Endothelial cell (in vitro differentiated cells): Measurements from ENCODE around the gene GALNT2. TPM values are rescaled to one million over a fixed set of nuclear protein-coding genes. Genes with fewer than 3 reads are reported as not detected.

Experiments used
- DNase-seq: peaks from one replicate; pipeline ENCODE4 v3.0.0; 2021; ENCODE audit warnings: low spot score
- H3K27ac Mint-ChIP-seq: one replicate; pipeline ENCODE4 v1.8.0; 2021; ENCODE audit warnings: mixed read lengths, inconsistent platforms; ENCODE audit not compliant: unreplicated experiment
- H3K27me3 Mint-ChIP-seq: one replicate; pipeline ENCODE4 v1.8.0; 2021; ENCODE audit warnings: mild to moderate bottlenecking, moderate library complexity, mixed read lengths, inconsistent platforms; ENCODE audit not compliant: unreplicated experiment
- H3K36me3 Mint-ChIP-seq: one replicate; pipeline ENCODE4 v1.8.0; 2021; ENCODE audit warnings: mild to moderate bottlenecking, low read depth, mixed read lengths, inconsistent platforms; ENCODE audit not compliant: unreplicated experiment
- H3K4me1 Mint-ChIP-seq: one replicate; pipeline ENCODE4 v1.8.0; 2021; ENCODE audit warnings: mild to moderate bottlenecking, mixed read lengths, inconsistent platforms; ENCODE audit not compliant: unreplicated experiment
- H3K4me3 Mint-ChIP-seq: one replicate; pipeline ENCODE4 v1.8.0; 2021; ENCODE audit warnings: mild to moderate bottlenecking, mixed read lengths, inconsistent platforms; ENCODE audit not compliant: unreplicated experiment
- H3K9me3 Mint-ChIP-seq: one replicate; pipeline ENCODE4 v1.8.0; 2021; ENCODE audit warnings: mixed read lengths, inconsistent platforms; ENCODE audit not compliant: unreplicated experiment
- CTCF ChIP-seq: fragments of 200-600 bp; sonication (generic); IDR thresholded peaks from one replicate; pipeline ENCODE4 v1.5.0; 2021; ENCODE audit warnings: antibody characterized with exemption; ENCODE audit not compliant: unreplicated experiment
- total RNA-seq: library from RNA; stranded (reverse); fragmentation: NEBNext Ultra II Directional; extraction: Animal tissue kit (Norgen Biotek cat#: 25700); gene quantifications from one replicate; pipeline ENCODE4 v1.2.1, GENCODE V29; 2021; ENCODE audit not compliant: unreplicated experiment

GALNT2 gene
- total RNA-seq, 1 donor from 2014 or later, result 74.8 TPM

- H3K4me1 Mint-ChIP-seq, result peaks cover 6% of the 10 kb centered on the region
- H3K9me3 Mint-ChIP-seq, result no peaks in the 10 kb centered on the region
- H3K27ac Mint-ChIP-seq, result no peak overlapping the region
- H3K36me3 Mint-ChIP-seq, result peaks cover 12% of the 10 kb centered on the region
- no peak overlapping the region for H3K4me3 Mint-ChIP-seq
- DNase-seq, result no peak
- H3K27me3 Mint-ChIP-seq, result peaks cover 12% of the 10 kb centered on the region
- no peak for TF ChIP-seq CTCF
These were observed 12.4 kb downstream of the GALNT2 start for GRCh38 chr1:230079199-230080024.

GRCh38 chr1:230080822-230081221, 13.8 kb downstream of the GALNT2 start:
- Mint-ChIP-seq H3K4me3 (no peak overlapping the region), H3K27me3 (peaks cover 13% of the 10 kb centered on the region), H3K9me3 (no peaks in the 10 kb centered on the region), H3K4me1 (peaks cover 10% of the 10 kb centered on the region), H3K36me3 (peaks cover 12% of the 10 kb centered on the region), H3K27ac (no peak overlapping the region)
- TF ChIP-seq CTCF, result no peak
- DNase-seq, result no peak

- Mint-ChIP-seq H3K4me1 (peaks cover 10% of the 10 kb centered on the region), H3K27me3 (peaks cover 15% of the 10 kb centered on the region), H3K4me3 (peak overlapping the region; percentile 15), H3K9me3 (no peaks in the 10 kb centered on the region), H3K27ac (peak overlapping the region; percentile 4), H3K36me3 (peaks cover 12% of the 10 kb centered on the region)
- DNase-seq, result no peak
- TF ChIP-seq CTCF, result no peak
These were observed 14.7 kb downstream of the GALNT2 start for GRCh38 chr1:230081751-230082150.

GRCh38 chr1:230082211-230082610, 15.2 kb downstream of the GALNT2 start:
- Mint-ChIP-seq H3K4me3 (peak overlapping the region; percentile 15), H3K27me3 (peaks cover 12% of the 10 kb centered on the region), H3K36me3 (peaks cover 12% of the 10 kb centered on the region), H3K9me3 (no peaks in the 10 kb centered on the region), H3K4me1 (peaks cover 10% of the 10 kb centered on the region), H3K27ac (no peak overlapping the region)
- TF ChIP-seq CTCF, result no peak
- no peak for DNase-seq

- peak overlapping the region; percentile 54 for H3K27ac Mint-ChIP-seq
These were observed 16.0 kb downstream of the GALNT2 start for GRCh38 chr1:230083053-230083452.

More at GRCh38 chr1:230083053-230083452, 16.0 kb downstream of the GALNT2 start:
- Mint-ChIP-seq H3K36me3 (peaks cover 12% of the 10 kb centered on the region), H3K4me1 (peaks cover 10% of the 10 kb centered on the region), H3K4me3 (no peak overlapping the region), H3K27me3 (peaks cover 12% of the 10 kb centered on the region), H3K9me3 (no peaks in the 10 kb centered on the region)
- DNase-seq, result no peak
- TF ChIP-seq CTCF, result no peak
